GM12878 (cell line): ENCODE results near the gene CCDC18.

Experiments used
- EP300 ChIP-seq, 2 experiments: fragments of 150-350 bp in 1 of 2; IDR thresholded peaks; 2 replicates each; pipeline ENCODE4 v1.6.1; 2011 to 2012; ENCODE audit warnings: low read depth in 2 of 2, low read length in 2 of 2, borderline replicate concordance in 1 of 2, improper control_type of control experiment in 1 of 2, inconsistent platforms in 1 of 2; ENCODE audit not compliant: control insufficient read depth in 1 of 2
- TF ChIP-seq, protein P1 (sequence below), 3 experiments: IDR thresholded peaks in 2 of 3; conservative IDR thresholded peaks in 1 of 3; 2 replicates each; pipeline ENCODE4 v1.5.1; 2011; ENCODE audit warnings: low read depth in 3 of 3, low read length in 3 of 3, mild to moderate bottlenecking in 3 of 3, control low read depth in 2 of 3, moderate library complexity in 2 of 3, inconsistent platforms in 1 of 3, mixed read lengths in 1 of 3; ENCODE audit not compliant: control insufficient read depth in 2 of 3, insufficient read depth in 1 of 3; ENCODE audit errors: extremely low read depth in 1 of 3

DNA sequence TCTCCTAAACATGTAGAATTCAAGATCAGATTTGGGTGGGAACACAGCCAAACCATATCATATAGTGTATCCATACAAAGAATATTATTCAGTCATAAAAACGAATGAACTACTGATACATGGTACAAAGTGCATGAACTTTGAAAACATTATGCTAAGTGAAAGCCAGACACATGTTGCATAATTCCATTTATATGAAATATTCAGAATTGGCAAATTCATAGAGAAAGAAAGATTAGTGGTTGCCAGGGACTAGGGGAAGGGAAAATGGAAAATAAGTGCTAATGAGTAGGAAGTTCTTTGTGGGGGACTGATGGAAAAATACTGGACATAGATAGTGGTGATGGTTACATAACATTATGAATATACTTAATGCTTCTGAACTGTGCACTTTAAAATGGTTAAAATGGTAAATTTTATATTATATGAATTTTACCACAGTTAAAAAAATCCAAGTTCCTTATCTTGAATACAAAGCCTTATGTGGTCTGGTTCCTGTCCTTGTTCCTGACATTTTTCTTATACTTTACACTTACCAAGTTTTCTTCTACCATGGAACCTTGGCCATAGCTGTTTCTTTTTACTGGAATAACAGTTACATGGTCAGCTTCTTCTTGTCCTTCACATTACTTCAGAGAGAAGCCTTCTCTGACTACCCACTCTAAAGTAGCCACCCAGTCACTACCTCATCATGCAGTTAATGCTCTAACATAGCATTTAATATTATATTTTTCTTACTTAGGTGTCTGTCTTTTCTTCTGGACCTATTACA lies 64.0 kb downstream of the CCDC18 start:
- TF ChIP-seq, protein P1, sequence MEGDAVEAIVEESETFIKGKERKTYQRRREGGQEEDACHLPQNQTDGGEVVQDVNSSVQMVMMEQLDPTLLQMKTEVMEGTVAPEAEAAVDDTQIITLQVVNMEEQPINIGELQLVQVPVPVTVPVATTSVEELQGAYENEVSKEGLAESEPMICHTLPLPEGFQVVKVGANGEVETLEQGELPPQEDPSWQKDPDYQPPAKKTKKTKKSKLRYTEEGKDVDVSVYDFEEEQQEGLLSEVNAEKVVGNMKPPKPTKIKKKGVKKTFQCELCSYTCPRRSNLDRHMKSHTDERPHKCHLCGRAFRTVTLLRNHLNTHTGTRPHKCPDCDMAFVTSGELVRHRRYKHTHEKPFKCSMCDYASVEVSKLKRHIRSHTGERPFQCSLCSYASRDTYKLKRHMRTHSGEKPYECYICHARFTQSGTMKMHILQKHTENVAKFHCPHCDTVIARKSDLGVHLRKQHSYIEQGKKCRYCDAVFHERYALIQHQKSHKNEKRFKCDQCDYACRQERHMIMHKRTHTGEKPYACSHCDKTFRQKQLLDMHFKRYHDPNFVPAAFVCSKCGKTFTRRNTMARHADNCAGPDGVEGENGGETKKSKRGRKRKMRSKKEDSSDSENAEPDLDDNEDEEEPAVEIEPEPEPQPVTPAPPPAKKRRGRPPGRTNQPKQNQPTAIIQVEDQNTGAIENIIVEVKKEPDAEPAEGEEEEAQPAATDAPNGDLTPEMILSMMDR (IDR thresholded peaks at IDR 0.05 in 2 of 3, conservative IDR thresholded peaks at IDR 0.05 in 1 of 3; ENCODE audit: control insufficient read depth in 2 of 3, extremely low read depth in 1 of 3, insufficient read depth in 1 of 3, low read depth in 3 of 3, low read length in 3 of 3), result no peak
- TF ChIP-seq EP300 (IDR thresholded peaks at IDR 0.05; ENCODE audit: borderline replicate concordance in 1 of 2, control insufficient read depth in 1 of 2, low read depth in 2 of 2, low read length in 2 of 2), result no peak
